Astrocyte (in vitro differentiated cells and primary cell): ENCODE results near the gene CYTH3.

Experiments used
- EZH2 ChIP-seq: IDR thresholded peaks from 2 replicates; pipeline ENCODE4 v1.6.1; 2012; ENCODE audit warnings: mild to moderate bottlenecking, low read length, inconsistent platforms; ENCODE audit not compliant: insufficient read depth
- TF ChIP-seq, protein P1 (sequence below): IDR thresholded peaks from 2 replicates; pipeline ENCODE4 v1.5.1; 2011; ENCODE audit warnings: low read depth, mild to moderate bottlenecking, inconsistent platforms, low read length, moderate library complexity; ENCODE audit not compliant: insufficient read depth

- TF ChIP-seq, protein P1, sequence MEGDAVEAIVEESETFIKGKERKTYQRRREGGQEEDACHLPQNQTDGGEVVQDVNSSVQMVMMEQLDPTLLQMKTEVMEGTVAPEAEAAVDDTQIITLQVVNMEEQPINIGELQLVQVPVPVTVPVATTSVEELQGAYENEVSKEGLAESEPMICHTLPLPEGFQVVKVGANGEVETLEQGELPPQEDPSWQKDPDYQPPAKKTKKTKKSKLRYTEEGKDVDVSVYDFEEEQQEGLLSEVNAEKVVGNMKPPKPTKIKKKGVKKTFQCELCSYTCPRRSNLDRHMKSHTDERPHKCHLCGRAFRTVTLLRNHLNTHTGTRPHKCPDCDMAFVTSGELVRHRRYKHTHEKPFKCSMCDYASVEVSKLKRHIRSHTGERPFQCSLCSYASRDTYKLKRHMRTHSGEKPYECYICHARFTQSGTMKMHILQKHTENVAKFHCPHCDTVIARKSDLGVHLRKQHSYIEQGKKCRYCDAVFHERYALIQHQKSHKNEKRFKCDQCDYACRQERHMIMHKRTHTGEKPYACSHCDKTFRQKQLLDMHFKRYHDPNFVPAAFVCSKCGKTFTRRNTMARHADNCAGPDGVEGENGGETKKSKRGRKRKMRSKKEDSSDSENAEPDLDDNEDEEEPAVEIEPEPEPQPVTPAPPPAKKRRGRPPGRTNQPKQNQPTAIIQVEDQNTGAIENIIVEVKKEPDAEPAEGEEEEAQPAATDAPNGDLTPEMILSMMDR = no peak
- no peak for TF ChIP-seq EZH2
Measured at GRCh38 chr7:6167004-6167551, 105.3 kb downstream of the CYTH3 start.
